ENCODE results near the gene PSMG2. TPM values are rescaled to one million over a fixed set of nuclear protein-coding genes. Genes with fewer than 3 reads are reported as not detected.

PSMG2 gene
- total and polyA plus RNA-seq, 2 of the 4 experiments (the other 2 are of a cell fraction), result 34.4 to 59.5 TPM

- ChIA-PET POLR2A (ENCODE audit: unreplicated experiment) (no interaction called here), CTCF (no interaction called here)
- WGBS, 2 experiments (ENCODE audit: extremely low coverage in 2 of 2, insufficient read length in 1 of 2), result no CpG with 5 or more reads among the region's 6 CpGs
- Histone ChIP-seq H4K8ac (ENCODE audit: low read depth in 2 of 2, low read length in 2 of 2) (no peak overlapping the region), H3K18ac (ENCODE audit: low read depth, low read length) (no peak overlapping the region), H3K27ac (ENCODE audit: insufficient read depth, low read length) (no peak overlapping the region), H3K4me2 (ENCODE audit: low read depth, low read length) (no peak overlapping the region), H3K56ac (ENCODE audit: extremely low read depth, insufficient read depth, low read length) (no peak overlapping the region), H3K79me1 (ENCODE audit: low read depth in 1 of 2, low read length in 2 of 2) (no peaks in the 10 kb centered on the region), H2AK9ac (replicated peaks; ENCODE audit: low read depth, low read length, poor library complexity) (no peak overlapping the region), H3K27me3 (ENCODE audit: control insufficient read depth, insufficient read depth, low read length) (no peaks in the 10 kb centered on the region; the same call in 1 of the 2 replicates), H3K4ac (ENCODE audit: low read depth, low read length) (no peak overlapping the region), H3K4me1 (ENCODE audit: control insufficient read depth, insufficient read depth, low read length) (peaks cover 3% of the 10 kb centered on the region; the same call in 1 of the 2 replicates), H3K4me3 (ENCODE audit: insufficient read depth, low read depth, low read length) (no peak overlapping the region), H2BK20ac (ENCODE audit: low read depth, low read length) (no peak overlapping the region), H2BK120ac (ENCODE audit: low read depth, low read length) (no peak overlapping the region), H3K14ac (replicated peaks; ENCODE audit: low read depth, low read length) (no peak overlapping the region), H3K23ac (ENCODE audit: low read depth, low read length) (no peak overlapping the region), H2BK5ac (ENCODE audit: low read depth, low read length, poor library complexity, severe bottlenecking) (no peak overlapping the region), H3K9me1 (ENCODE audit: insufficient read depth, low read length) (no peaks in the 10 kb centered on the region), H3K9ac (ENCODE audit: low read depth, low read length) (no peak overlapping the region), H4K20me1 (ENCODE audit: insufficient read depth, low read length) (no peaks in the 10 kb centered on the region), H2AFZ (replicated peaks; ENCODE audit: low read length, poor library complexity) (peak overlapping the region; percentile 51), H3K9me3 (ENCODE audit: control insufficient read depth, insufficient read depth, low read length) (no peaks in the 10 kb centered on the region), H2BK15ac (ENCODE audit: low read depth, low read length) (no peak overlapping the region), H4K91ac (ENCODE audit: insufficient read depth, low read depth, low read length) (no peak overlapping the region), H4K5ac (ENCODE audit: low read depth, low read length) (no peak overlapping the region), H3K36me3 (ENCODE audit: control insufficient read depth, insufficient read depth, low read length) (no peaks in the 10 kb centered on the region), H2AK5ac (ENCODE audit: low read depth, low read length) (no peak overlapping the region)
- ATAC-seq (ENCODE audit: low read depth) (no peak), DNase-seq (no peak)
- intact Hi-C loops (cut with micrococcal nuclease), result no loop called here
- no peak for TF ChIP-seq CHD1 (IDR thresholded peaks at IDR 0.05; ENCODE audit: low read depth, low read length)
- TF ChIP-seq, protein P1, sequence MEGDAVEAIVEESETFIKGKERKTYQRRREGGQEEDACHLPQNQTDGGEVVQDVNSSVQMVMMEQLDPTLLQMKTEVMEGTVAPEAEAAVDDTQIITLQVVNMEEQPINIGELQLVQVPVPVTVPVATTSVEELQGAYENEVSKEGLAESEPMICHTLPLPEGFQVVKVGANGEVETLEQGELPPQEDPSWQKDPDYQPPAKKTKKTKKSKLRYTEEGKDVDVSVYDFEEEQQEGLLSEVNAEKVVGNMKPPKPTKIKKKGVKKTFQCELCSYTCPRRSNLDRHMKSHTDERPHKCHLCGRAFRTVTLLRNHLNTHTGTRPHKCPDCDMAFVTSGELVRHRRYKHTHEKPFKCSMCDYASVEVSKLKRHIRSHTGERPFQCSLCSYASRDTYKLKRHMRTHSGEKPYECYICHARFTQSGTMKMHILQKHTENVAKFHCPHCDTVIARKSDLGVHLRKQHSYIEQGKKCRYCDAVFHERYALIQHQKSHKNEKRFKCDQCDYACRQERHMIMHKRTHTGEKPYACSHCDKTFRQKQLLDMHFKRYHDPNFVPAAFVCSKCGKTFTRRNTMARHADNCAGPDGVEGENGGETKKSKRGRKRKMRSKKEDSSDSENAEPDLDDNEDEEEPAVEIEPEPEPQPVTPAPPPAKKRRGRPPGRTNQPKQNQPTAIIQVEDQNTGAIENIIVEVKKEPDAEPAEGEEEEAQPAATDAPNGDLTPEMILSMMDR (conservative IDR thresholded peaks at IDR 0.05; ENCODE audit: low read depth, low read length), result no peak
- no peak for TF ChIP-seq RCOR1 (IDR thresholded peaks at IDR 0.05; ENCODE audit: insufficient replicate concordance, low read length)
- TF ChIP-seq CEBPB (IDR thresholded peaks at IDR 0.05; ENCODE audit: low read depth, low read length), result no peak
- TF ChIP-seq USF2 (IDR thresholded peaks at IDR 0.05; ENCODE audit: low read depth, low read length), result no peak
- no peak for TF ChIP-seq SMC3 (IDR thresholded peaks at IDR 0.05; ENCODE audit: low read depth, low read length)
- no peak for TF ChIP-seq RFX5 (IDR thresholded peaks at IDR 0.05; ENCODE audit: low read depth, low read length)
- no peak for TF ChIP-seq RAD21 (IDR thresholded peaks at IDR 0.05; ENCODE audit: low read length)
- BruUV-seq (replicated peaks), result no TSS peak
- dilution Hi-C loops (cut with HindIII; ENCODE audit: low sequenced_read_pairs, unreplicated experiment), result no loop called here
- in situ Hi-C loops (cut with MboI; ENCODE audit: low sequenced_read_pairs), result loop anchor here (25.0 kb wide), 1 partner anchor 865 kb away; no protein-coding TSS in a partner anchor
Measured at GRCh38 chr18:12772111-12772510, 69.3 kb downstream of the PSMG2 start.

Data from IMR-90 (cell line).